GM12878 (cell line): ENCODE data around the gene CAMTA1.

Source experiments
- CEBPZ ChIP-seq: fragments of 150-350 bp; IDR thresholded peaks from 2 replicates; pipeline ENCODE4 v1.6.1; 2016; ENCODE audit warnings: low read depth, low read length
- CTCF ChIP-seq, 3 experiments: IDR thresholded peaks in 2 of 3; conservative IDR thresholded peaks in 1 of 3; 2 replicates each; pipeline ENCODE4 v1.5.1; 2011; ENCODE audit warnings: low read depth in 3 of 3, low read length in 3 of 3, mild to moderate bottlenecking in 3 of 3, control low read depth in 2 of 3, moderate library complexity in 2 of 3, inconsistent platforms in 1 of 3, mixed read lengths in 1 of 3; ENCODE audit not compliant: control insufficient read depth in 2 of 3, insufficient read depth in 1 of 3; ENCODE audit errors: extremely low read depth in 1 of 3
- EGR1 ChIP-seq, 2 experiments: IDR thresholded peaks; 1 replicate in 1 of 2; 2 replicates in 1 of 2; pipeline ENCODE4 v1.6.1; 2011 to 2012; ENCODE audit warnings: low read depth in 2 of 2, low read length in 2 of 2, borderline replicate concordance in 1 of 2, mild to moderate bottlenecking in 1 of 2, moderate library complexity in 1 of 2
- EZH2 ChIP-seq: IDR thresholded peaks from 2 replicates; pipeline ENCODE4 v1.6.1; 2012; ENCODE audit warnings: low read depth, mild to moderate bottlenecking, control low read depth, inconsistent platforms, low read length, borderline replicate concordance; ENCODE audit not compliant: control insufficient read depth
- FOS ChIP-seq: IDR thresholded peaks from 3 replicates; pipeline ENCODE4 v1.6.1; 2011; ENCODE audit warnings: borderline replicate concordance; ENCODE audit not compliant: insufficient read length; ENCODE audit errors: extremely low read depth
- HCFC1 ChIP-seq: fragments of 150-350 bp; IDR thresholded peaks from 2 replicates; pipeline ENCODE4 v1.6.1; 2014; ENCODE audit warnings: low read length
- MYB ChIP-seq: fragments of 150-350 bp; IDR thresholded peaks from 2 replicates; pipeline ENCODE4 v1.6.1; 2014; ENCODE audit warnings: mild to moderate bottlenecking, low read depth, low read length, borderline replicate concordance
- PAX8 ChIP-seq: fragments of 450-650 bp; IDR thresholded peaks from 2 replicates; pipeline ENCODE4 v1.6.1; 2017; ENCODE audit warnings: mild to moderate bottlenecking, moderate library complexity
- POLR2A ChIP-seq: IDR thresholded peaks from 2 replicates; pipeline ENCODE4 v1.6.1; 2011; ENCODE audit warnings: low read depth, mild to moderate bottlenecking, low read length
- ZNF274 ChIP-seq: IDR thresholded peaks from one replicate; pipeline ENCODE4 v1.8.0; 2011; ENCODE audit not compliant: insufficient read length, insufficient read depth
- ZZZ3 ChIP-seq: IDR thresholded peaks from 2 replicates; pipeline ENCODE4 v1.6.1; 2011; ENCODE audit warnings: low read depth; ENCODE audit not compliant: control insufficient read depth, insufficient read length
- TF ChIP-seq, protein P1 (sequence below): IDR thresholded peaks from 2 replicates; pipeline ENCODE4 v1.6.1; 2012; ENCODE audit warnings: low read length, inconsistent platforms

DNA sequence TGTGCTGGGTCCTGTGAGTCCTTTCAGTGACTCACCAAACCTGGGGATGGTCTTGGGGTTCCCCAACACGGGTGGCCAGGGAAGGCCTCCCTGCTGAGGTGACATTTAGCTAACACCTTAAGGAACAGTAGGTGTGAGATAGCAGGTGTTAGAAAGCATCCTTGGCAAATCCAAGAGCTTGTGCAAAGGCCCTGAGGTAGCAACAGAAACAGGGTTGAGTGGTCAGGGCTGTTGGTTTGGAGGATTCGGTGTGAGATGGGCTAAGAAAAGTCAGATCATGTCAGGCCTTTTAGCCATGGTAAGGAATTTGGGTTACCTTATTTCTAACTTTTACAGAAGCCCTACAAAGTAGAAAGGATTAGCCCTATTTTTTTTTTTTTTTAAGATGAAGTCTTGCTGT is 343.0 kb downstream of the CAMTA1 start:
- TF ChIP-seq CTCF (IDR thresholded peaks at IDR 0.05 in 2 of 3, conservative IDR thresholded peaks at IDR 0.05 in 1 of 3; ENCODE audit: control insufficient read depth in 2 of 3, extremely low read depth in 1 of 3, insufficient read depth in 1 of 3, low read depth in 3 of 3, low read length in 3 of 3) (no peak), ZNF274 (no peak), FOS (no peak), MYB (no peak), EZH2 (no peak), HCFC1 (no peak), CEBPZ (no peak), POLR2A (no peak), ZZZ3 (no peak), EGR1 (IDR thresholded peaks at IDR 0.05; ENCODE audit: borderline replicate concordance in 1 of 2, low read depth in 2 of 2, low read length in 2 of 2) (no peak), PAX8 (no peak)
- TF ChIP-seq, protein P1, sequence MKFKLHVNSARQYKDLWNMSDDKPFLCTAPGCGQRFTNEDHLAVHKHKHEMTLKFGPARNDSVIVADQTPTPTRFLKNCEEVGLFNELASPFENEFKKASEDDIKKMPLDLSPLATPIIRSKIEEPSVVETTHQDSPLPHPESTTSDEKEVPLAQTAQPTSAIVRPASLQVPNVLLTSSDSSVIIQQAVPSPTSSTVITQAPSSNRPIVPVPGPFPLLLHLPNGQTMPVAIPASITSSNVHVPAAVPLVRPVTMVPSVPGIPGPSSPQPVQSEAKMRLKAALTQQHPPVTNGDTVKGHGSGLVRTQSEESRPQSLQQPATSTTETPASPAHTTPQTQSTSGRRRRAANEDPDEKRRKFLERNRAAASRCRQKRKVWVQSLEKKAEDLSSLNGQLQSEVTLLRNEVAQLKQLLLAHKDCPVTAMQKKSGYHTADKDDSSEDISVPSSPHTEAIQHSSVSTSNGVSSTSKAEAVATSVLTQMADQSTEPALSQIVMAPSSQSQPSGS, result no peak
